NOMO-1 treated with dmso at 0.1 percent for 144 hours (cell line): ENCODE data around the gene ADAMTS9.

Experiments used
- DNase-seq: peaks from one replicate; lab custom pipeline; 2025; ENCODE audit not compliant: unreplicated experiment; lab: John Stamatoyannopoulos, UW

The ADAMTS9 gene

DNA sequence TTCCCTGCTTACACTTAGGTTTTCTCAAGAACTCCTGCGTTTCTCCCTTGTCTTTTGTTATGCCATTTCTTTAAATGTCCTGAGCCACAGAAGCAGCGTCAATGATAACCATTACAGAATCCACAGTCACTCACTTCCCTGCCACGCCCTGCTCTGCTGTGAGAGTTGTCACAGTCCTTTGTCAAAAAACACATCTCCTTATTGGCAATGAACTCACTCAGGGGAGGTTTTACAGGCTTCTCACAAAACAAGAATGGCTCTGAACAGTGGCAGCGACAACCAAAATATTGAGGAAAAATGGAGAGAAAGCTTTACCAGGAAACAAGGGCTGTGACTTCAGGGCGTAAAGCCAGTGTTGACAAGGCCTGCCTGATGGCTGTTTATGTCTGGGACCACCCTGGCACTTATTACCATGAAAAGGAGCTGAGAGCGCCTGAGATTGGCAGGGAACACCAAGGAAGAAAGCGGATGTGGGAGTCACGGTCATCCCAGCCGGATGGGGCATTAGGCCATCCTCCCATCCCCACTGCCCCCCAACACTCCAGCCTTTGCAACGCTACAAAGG lies 111.5 kb downstream of the ADAMTS9 start:
- DNase-seq = no peak

DNA sequence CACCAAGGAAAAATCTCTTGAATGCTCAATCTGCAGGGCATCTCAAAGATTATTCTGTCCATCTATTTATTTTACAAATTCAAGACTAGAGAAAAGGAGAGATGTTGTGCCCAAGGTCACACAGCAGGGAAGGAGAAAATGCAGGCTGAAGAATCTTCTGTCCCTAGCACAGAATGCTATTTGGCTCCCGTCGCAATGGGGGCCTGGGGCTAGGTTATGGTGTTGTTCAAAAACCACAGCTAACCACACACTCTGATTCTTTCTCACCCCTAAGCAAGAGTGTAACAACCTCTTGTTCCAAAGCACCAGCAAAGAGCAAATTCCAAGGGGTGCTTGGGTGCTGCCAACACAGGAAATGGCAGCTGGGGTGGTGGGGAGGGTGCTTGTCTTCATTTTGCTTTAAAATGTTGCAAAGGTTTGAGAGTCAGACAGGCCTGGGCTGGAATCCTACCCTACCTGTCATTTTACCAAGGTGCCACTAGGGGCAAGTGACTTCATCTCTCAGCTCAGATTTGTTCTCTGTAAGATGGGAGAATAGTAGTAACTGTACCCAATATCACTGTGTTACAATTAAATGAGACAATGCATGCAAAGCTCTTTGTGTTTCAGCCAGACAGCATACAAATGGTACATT lies 112.5 kb downstream of the ADAMTS9 start:
- no peak for DNase-seq

DNA sequence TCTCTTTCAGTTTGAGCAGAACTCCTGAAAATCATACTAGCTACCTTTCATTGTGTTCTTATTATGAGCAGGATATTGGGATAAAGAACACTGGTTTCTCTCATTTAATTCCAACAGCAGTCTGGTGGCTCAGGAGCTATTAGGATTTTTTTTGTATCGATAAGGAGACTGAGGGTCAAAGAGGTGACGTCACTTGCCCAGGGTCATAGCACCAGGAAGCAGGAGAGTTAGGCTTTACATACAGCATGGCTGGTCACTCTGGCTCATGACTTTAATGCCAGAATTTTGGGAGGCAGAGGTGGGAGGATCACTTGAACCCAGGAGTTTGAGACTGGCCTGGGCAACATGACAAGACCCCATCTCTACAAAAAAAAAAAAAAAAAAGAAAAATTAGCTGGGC lies 113.6 kb downstream of the ADAMTS9 start:
- DNase-seq = no peak

DNA sequence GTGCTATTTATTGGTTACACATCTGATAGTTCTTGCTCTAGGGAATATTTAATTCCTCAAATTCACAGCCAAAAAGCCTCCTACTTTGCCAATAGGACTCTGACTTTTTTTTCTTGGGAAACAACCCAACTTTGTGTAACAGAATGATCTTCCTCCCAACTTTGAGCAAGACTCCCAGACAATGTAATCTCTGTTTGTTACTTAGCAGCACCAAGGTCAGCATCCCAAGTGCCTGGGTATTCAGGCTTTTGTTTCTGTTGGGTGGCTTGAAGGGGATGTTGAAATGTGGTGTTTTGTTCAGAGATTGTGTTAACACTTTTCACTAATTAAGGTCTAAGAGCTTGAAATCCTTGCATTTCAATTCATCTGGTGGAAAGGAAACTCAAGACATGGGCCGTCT lies 115.8 kb downstream of the ADAMTS9 start:
- no peak for DNase-seq

DNA sequence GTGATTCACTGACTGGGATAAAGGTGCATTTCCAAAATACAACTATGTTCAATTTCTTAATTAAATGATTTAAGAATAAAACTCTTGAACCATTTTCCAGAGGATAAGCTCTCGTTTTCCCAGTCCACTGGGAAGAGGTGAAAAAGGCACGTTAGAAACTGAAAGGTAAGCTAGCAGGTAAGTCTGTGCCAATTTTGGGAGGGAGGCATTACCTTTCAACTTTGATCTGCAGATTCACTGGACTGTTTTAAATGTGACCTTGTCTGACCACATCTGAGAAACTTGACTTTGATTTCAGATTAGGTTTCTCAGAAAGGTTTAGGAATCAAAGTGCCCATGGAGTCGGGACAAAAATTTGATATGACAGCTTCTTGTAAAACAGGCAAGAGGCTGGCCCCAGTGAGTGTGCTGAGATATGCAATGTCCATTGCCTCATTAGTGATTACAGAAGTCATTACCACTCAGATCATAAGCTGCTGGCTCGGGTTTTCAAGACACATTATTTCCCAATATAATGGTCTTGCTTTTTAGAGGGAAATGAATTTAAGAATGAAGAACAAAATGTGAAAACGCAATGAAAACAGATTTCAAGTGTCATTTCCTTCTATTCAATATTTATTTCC lies 118.8 kb downstream of the ADAMTS9 start:
- DNase-seq = no peak

DNA sequence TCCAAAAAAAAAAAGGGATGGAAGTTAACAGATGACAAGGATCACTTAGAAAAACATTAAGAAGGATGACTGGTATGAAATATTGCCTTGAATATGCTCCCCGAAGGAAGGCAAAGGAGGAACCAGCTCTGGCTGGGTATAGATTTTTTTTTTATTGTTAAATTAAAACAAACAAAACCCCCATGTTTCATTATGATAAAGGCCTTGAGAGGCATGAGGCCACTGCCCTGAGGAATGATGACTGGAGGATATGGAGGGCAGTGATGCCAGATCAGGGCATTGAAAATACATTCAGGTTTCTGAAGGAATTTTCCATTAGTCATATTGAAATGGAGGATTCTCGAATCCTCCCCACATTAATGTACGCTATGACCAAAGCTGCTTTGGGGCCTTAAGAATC lies 120.9 kb downstream of the ADAMTS9 start:
- no peak for DNase-seq

DNA sequence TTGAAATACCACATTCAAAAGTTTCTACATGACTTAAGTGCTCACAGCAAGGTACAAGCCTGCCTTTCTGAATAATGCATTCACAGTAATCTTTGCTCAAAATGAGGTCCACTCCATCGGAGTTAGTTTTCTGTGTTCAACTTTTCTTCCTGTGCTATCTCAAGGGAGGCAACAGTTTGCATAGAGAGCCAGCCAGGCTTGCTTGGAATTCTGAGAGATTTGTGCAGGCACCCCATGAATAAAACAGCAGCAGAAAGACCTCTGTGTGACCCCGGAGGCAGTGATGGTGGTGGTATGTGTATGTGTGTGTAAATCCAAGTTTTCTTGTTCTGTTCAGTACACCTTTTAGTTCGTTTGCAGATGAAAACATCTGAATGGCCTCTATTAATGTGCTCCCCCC lies 124.0 kb downstream of the ADAMTS9 start:
- no peak for DNase-seq

DNA sequence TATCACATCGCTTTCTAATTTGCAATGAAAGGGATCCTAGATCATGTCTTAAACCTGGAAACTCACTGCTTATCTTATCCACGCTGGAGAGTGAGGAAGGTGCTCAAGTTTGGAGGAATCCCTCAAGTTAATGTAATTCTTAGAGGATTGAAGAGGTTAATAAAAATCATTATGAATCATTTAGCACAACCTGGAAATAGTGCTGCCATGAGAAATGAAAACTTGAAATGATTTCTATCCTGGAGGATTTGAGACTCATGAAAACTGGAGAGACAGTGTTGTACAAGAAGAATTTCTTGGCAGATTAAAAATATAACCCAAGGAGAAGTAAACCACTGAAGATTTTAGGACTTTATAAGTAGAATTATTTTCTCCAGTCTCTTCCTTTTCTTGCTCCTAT lies 125.9 kb downstream of the ADAMTS9 start:
- DNase-seq = no peak

DNA sequence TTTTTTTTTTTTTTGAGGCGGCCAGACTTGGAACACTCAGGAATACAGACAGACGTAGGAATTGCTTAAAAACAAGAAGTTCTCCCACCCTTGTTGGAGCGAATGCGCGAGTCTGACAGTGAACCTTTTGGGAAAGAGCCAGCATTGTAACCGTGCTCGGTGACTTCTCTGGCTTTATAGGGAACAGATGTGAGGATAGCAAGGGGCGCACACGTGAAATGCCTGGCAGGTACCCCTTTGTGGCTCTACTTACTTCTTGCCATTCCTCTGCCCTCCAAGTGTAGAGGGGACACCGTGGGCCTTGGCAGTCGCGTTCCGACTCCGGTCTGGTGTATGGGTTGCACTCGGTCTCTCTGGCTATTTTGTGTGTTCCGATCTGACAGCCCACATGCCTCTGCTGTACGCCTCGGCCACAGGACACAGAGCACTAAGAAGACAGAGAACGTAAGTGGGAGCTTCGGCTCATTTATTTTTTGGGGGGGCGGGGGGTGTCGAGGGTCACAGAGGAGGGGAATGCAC lies 126.4 kb downstream of the ADAMTS9 start:
- DNase-seq = no peak

DNA sequence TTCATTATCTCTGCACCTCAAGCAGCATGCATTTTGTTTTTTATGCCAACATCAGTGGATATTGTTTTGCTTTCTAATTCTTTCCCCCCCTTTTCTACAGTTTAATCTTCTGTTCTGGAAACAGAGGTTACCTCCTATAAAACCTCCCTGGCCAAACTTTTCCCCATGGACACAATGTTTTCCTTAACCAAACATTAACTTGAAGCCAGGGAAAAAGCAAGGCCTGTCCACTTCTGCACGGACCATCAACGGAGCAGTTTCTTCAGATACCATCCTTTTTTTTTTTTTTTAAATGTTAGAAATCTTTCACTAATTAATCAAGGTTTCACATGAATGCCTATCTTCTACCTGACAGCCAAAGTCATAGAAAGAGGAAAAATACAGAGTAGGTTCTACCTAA lies 127.0 kb downstream of the ADAMTS9 start:
- DNase-seq = no peak

DNA sequence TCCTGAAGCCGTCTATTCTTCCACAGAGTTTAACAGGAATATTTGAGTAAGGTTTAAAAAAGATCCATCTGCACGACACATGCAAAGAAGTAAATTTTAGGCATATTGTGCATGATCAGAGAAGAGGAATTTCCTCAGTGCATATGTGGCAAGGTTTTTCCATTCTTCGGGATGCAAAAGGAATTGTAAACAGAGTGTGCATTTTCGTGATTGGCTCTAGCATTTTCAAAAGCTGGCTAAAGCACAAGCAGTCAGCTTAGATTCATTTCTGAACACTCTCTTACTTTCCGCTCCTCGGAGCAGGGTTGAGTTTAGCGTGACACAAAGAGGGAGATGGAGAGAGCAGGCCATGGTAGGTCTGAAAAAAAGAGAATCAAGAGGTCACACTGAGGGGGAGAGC lies 128.2 kb downstream of the ADAMTS9 start:
- DNase-seq = no peak

DNA sequence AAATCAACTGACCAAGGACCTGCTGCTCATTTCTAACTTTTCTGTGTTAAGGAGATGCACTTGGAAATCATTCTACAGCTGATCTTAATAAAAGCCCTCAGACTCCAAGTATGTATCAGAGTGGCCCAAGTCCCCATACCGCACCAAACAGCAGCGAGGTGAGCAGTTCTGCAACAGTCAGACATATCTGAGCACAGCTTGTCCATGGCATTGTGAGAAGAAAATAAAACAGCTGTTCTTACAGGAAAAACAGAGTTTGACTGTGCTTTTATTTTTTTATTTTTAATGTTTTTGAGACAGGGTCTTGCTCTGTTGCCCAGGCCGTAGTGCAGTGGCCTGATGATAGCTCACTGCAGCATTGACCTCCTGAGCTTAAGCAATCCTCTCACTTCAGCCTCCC lies 131.8 kb downstream of the ADAMTS9 start:
- no peak for DNase-seq

DNA sequence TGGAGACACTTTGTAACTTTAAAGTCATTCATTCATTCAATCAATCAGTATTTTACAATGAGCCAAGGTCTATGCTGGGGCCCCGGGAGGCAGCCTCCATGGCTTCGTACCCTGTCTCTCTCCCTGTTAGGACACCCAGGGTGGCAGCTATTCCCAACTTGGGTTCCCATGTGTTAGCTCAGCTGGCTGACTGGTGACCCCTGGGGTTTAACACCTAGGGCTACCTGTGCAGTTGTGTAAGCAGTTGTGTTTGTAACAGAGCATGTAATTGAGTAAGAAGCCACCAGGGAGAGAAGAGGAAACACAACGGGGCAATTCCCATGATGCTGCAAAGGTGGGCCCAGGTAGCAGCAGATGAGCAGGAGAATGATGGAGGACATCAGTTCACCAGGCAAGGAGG lies 132.4 kb downstream of the ADAMTS9 start:
- DNase-seq = no peak

DNA sequence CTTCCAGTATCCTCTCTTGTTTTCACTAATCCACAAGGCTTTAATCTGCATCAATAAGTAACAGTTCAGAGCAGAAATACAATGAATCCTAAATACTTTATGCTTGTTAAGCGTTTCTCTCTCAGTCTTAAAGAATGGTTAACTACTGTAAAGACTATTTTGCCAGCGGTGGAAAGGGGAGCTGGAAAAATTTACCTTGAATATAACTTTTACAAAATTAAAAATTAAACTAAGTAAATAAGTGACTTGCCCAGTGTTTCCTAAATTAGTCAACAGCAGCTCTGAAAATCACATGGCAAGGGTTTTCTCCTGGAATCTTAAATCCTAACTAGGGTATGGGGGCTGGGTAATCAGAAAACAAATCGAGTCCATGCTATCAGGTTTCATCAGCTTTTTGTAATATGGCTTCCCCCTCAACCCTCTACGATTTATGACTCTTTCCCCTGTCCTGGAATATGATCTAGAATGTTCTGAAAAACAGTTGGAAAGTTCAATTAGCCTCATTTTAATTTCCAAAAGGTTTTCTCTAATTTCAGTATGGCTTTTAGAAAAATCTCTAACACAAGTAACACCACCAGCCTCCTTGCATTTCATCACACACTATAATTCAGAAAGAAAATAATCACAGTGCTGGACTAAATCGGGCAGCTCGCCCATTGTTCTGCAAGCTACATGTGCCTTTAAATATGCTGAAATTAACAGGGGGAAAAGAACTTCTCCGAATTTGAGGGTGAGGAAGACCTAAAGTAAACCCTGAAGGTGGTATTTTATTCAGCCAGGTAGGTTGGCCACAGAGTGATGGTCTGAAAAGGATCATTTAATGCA lies 133.5 kb downstream of the ADAMTS9 start:
- no peak for DNase-seq

DNA sequence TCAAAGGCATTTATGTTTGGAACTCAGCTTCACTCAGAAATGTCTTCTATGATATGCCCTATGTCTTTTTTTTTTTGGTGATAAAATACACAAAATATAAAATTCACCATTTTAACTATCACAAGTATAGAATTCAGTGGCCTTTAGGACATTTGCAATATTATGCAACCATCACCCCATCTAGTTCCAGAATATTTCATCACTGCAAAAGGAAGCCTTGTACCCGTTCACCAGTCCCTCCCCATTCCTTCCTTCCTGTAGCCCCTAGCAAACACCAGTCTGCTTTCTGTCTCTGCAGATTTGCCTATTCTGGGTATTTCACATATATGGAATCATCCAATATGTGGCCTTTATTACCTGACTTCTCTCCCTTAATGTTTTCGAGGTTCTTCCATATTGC lies 134.8 kb downstream of the ADAMTS9 start:
- no peak for DNase-seq

DNA sequence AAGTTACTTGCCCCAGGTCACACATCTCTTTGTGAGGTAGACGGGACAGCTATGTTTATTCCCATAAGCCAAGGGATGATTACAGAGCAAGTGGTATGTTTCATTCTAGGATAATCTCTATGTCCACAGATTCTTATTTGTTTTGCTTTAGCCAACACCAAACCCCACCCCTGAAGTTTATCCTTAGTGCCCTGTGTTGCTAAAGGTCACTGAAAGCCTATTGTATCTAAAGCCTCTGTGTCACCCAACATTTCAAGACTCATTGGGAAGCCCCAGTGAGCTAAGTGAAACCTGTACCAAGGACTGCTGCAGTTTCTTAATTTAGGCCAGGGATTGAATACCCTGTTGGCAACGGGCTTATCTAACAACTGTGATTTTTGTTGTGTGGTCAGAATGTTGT lies 135.6 kb downstream of the ADAMTS9 start:
- no peak for DNase-seq

DNA sequence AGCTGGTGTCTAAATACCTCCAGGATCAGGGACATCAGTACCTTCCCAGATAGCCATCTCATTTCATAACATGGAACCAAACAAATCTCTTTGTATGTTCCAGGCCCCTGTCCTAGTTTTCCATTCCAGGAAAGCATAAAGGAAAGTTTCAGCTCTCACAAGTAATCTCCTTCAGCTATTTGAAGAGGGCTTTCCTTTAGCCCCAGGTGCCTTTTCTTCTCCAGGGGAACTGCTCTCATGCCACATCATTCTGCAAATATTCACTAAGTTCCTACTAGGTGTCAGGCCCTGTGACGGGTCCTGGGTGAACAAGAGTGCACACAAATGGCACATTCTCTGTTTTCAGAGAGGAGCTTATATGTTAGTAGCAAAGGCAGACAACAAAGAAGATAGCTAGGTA lies 136.1 kb downstream of the ADAMTS9 start:
- no peak for DNase-seq

DNA sequence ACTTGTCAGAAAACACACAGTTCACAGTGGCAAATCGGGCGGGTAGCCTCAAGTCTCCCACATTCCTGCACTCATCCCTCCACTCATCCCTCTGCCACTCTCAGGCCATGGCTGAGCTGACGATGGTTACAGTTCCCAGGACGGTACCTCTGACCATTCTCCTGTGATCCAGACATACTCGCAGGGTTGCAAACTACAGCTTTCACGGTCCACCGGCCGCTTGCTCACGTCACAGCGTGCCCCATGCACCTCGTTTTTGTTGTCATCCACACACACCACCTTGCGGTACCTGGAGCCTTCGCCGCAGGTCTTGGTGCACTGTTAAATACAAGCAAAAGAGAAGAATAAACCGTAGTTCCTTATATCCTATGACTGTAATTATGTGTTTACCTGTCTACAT lies 137.1 kb downstream of the ADAMTS9 start:
- no peak for DNase-seq

DNA sequence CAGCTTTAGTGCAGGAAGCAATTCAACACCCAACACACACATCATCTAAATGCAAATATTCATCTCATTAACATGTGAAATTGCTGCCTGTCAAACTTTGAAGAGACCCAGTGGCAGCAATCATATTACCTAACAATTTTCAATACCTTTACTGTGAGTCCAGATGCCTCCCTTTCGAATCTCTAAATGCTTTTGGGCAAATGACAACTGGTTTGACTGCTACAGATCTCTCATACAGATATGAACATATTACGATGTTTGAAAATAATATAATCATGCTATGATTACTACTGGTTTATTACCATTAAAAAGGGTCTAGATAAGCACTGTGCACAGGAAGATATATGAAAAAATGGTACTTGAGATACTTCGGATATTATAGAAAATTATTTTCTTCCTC lies 137.9 kb downstream of the ADAMTS9 start:
- no peak for DNase-seq

DNA sequence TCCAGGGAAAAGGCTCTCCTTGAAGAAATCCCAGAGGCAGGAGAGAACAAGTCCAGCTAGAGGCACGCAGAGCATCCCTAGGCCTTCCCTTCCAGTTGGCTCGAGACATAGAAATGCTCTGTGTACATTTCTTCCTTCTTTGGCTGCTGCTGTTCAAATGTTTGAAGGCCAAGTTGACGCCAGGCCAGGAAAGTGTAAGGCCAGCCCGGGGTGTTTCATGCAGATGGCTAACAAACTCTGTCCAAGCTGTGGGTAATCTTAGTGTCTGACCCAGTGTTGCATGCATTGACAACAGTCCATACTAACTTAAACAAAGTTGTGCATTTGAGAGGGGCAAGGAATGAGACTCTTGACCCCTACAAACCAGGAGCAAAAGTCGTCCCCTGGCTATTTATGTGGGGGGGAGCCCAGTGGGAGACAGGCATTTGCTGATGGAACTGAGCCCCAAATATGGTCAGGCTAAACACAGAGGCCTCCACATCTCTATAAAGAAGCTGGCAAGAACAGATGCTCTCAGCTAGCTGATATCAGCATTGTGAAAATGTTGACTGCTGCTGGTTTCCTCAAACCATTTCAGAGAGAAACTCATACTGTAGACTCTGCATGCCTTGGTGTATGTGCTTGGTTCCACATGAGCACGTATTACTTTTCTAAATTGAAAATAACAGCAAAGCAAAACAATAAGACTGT lies 139.5 kb downstream of the ADAMTS9 start:
- DNase-seq = no peak

DNA sequence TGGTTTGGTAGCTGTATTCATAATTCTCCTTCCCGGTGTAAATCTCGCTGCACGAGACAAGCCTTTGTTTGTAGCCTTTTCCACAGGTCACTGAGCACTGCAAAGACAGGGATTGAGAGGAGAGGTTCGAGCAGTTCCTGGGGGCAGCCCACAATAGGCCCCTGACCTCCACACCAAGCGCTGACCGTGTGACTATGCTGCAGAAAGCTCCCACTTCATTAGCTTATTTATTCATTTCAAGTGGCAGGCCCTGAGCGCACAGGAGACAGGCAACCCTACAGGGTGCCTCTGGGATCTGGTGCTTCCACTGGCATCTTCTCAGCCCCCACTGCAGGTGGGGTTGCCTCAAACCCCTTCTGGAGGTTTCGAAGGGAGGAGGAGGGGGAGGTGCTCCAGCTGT lies 140.9 kb downstream of the ADAMTS9 start:
- DNase-seq = no peak
